ENCODE results near the gene ZBTB20.
"Not testable (repeated sequence)": the region's sequence is repeated elsewhere in the genome, so short reads cannot be mapped to it uniquely, and the experiment has no call there.

ZBTB20 gene

DNA sequence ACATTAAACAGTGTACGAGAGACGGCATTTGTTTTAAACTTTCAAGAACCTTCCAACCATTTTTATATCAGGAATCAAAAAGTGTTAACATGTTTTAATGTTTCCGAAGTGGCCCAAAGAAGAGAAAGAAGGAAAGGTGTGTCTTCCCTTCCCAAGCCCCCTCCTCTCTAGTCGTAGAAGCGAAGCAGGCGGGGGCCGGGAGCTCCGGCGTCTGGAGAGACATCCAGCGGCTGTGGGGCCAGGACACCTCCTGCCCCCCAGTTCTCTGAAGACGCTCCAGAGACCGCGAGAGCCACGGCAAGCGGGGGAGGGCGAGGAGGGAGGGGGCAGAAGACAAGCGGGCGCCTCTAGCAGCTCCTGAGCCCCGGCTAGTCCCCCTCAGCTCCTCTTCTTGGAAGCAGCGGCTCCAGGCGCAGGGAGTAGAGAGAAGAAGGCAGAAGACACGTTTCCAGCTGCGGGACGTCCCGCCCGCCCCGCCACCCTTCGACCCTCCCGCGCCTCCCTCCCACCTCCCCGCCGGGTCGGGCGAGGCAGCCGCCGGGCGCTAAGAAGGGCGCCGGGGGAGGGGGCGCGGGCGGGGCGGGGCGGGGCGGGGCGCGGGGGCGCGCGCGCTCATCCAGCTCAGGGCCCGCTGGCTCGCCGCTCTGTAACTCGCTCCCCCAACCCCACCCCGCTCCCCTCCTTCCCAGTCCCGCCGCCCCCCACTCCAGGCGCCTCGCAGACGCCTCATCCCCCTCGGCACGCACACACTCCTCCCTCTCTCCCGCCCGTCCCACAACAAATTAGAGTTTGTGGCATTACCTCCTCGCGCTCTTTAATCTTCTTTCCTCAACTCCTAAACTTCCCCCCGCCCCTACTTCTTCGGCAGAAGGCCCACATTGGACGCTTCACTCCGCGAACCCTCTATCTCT, at the start of gene ZBTB20:
TSS of gene ZBTB20 (minus strand) at position 871 of the 911 bp plus-strand sequence.
- H3K9ac ChIP-seq (ENCODE audit: low read depth in 1 of 2, low read length in 2 of 2) = peak within 1 kb of the TSS; percentile 91 to 92
- peak within 1 kb of the TSS; percentile 88 to 89 for H3K4me3 ChIP-seq (ENCODE audit: low read length in 2 of 2)
- peaks cover 0 to 3% of the 10 kb centered on the region in 2 donors for H3K4me1 ChIP-seq (ENCODE audit: control insufficient read depth in 2 of 2, insufficient read depth in 2 of 2, low read length in 2 of 2)
- H3K27ac ChIP-seq (ENCODE audit: low read depth in 2 of 2, low read length in 2 of 2) = peak within 1 kb of the TSS; percentile 96
- no peaks in the 10 kb centered on the region for H3K27me3 ChIP-seq (ENCODE audit: control insufficient read depth in 2 of 2, insufficient read depth in 2 of 2, low read length in 2 of 2)
- no peaks in the 10 kb centered on the region for H3K36me3 ChIP-seq (ENCODE audit: control insufficient read depth in 2 of 2, insufficient read depth in 2 of 2, low read length in 2 of 2)
- no peaks in the 10 kb centered on the region for H3K9me3 ChIP-seq (ENCODE audit: control insufficient read depth in 2 of 2, low read length in 2 of 2)

DNA sequence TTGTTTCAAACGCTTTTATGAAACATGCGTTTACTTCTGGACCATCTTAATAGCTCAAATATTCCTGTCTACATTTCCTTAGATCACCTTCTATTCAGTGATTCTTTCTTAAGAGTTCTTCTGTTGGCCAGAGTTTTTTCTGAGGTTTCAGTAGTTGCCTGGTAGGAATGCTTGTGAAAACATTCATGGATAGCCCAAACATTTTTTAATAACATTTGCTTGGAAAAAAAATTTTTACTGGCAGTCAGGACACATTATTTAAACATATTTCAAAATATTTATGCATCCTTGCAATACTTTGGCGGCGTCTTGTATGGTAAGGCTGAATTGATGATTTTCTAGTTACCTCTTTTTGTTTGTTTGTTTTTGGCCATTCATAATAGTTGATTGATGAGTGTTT, 47.4 kb upstream of the ZBTB20 start:
- no peak overlapping the region for H3K9ac ChIP-seq (ENCODE audit: low read depth in 1 of 2, low read length in 2 of 2)
- no peaks in the 10 kb centered on the region for H3K36me3 ChIP-seq (ENCODE audit: control insufficient read depth in 2 of 2, insufficient read depth in 2 of 2, low read length in 2 of 2)
- no peaks in the 10 kb centered on the region for H3K9me3 ChIP-seq (ENCODE audit: control insufficient read depth in 2 of 2, low read length in 2 of 2)
- no peak overlapping the region for H3K4me3 ChIP-seq (ENCODE audit: low read length in 2 of 2)
- no peak overlapping the region for H3K27ac ChIP-seq (ENCODE audit: low read depth in 2 of 2, low read length in 2 of 2)
- no peaks in the 10 kb centered on the region for H3K27me3 ChIP-seq (ENCODE audit: control insufficient read depth in 2 of 2, insufficient read depth in 2 of 2, low read length in 2 of 2)
- no peaks in the 10 kb centered on the region for H3K4me1 ChIP-seq (ENCODE audit: control insufficient read depth in 2 of 2, insufficient read depth in 2 of 2, low read length in 2 of 2)

DNA sequence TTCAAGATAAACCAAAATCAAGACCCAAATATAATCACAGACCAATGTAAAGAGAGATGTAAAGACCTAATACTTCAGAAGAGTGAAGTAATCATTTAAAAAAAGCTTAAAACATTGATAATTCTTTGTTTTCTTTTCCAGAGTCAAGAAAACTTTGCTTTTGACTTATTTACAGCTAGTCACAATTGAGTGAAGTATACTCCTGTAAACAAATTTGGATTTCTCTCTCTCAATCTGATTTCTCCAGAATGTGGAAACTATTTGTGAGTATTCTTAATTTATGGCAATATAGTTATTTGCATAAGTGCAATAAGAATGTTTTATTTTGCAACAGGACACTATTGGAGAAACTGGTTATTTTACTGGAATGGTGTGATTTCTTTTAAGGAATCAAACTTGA, 43.7 kb upstream of the ZBTB20 start:
- Histone ChIP-seq H3K4me3 (ENCODE audit: low read length in 2 of 2) (no peak overlapping the region), H3K36me3 (ENCODE audit: control insufficient read depth in 2 of 2, insufficient read depth in 2 of 2, low read length in 2 of 2) (no peaks in the 10 kb centered on the region), H3K27me3 (ENCODE audit: control insufficient read depth in 2 of 2, insufficient read depth in 2 of 2, low read length in 2 of 2) (no peaks in the 10 kb centered on the region), H3K9ac (ENCODE audit: low read depth in 1 of 2, low read length in 2 of 2) (no peak overlapping the region), H3K27ac (ENCODE audit: low read depth in 2 of 2, low read length in 2 of 2) (no peak overlapping the region), H3K9me3 (ENCODE audit: control insufficient read depth in 2 of 2, low read length in 2 of 2) (no peaks in the 10 kb centered on the region), H3K4me1 (ENCODE audit: control insufficient read depth in 2 of 2, insufficient read depth in 2 of 2, low read length in 2 of 2) (no peaks in the 10 kb centered on the region)

DNA sequence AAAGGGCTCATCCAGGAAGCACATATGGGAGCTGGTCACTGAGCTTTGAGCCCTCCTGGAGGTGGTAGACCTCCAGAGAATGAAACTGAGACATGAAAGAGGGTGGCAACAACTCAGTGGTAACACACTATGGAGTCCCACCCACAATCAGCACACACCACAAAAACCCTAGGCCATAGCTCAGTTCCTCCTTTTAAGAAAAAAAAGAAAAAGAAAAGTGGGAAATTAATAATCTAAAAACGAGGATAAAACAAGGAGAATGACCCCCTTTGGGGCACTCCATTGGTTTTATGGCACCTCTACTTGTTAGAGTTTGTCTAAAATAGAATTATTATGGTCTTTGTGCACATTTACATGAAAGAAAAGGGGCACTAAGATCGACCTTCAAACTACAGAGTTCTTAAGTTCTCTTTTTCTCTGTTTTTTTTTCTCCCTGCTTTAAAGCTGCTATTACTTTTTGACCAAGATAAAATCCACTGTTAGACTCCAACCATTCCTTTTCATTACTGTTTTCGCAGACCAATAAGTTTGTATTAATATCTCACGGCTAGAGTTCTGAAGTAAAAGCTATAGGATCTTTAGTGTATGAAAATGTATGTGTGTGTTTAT, 40.2 kb upstream of the ZBTB20 start:
- no peaks in the 10 kb centered on the region for H3K9me3 ChIP-seq (ENCODE audit: control insufficient read depth in 2 of 2, low read length in 2 of 2)

GRCh38 chr3:115186351-115187148, 39.5 kb upstream of the ZBTB20 start:
- no peak overlapping the region for H3K4me3 ChIP-seq (ENCODE audit: low read length in 2 of 2)
- H3K27ac ChIP-seq (ENCODE audit: low read depth in 2 of 2, low read length in 2 of 2) = no peak overlapping the region
- no peaks in the 10 kb centered on the region for H3K4me1 ChIP-seq (ENCODE audit: control insufficient read depth in 2 of 2, insufficient read depth in 2 of 2, low read length in 2 of 2)
- no peaks in the 10 kb centered on the region for H3K27me3 ChIP-seq (ENCODE audit: control insufficient read depth in 2 of 2, insufficient read depth in 2 of 2, low read length in 2 of 2)
- H3K9ac ChIP-seq (ENCODE audit: low read depth in 1 of 2, low read length in 2 of 2) = no peak overlapping the region
- H3K36me3 ChIP-seq (ENCODE audit: control insufficient read depth in 2 of 2, insufficient read depth in 2 of 2, low read length in 2 of 2) = no peaks in the 10 kb centered on the region
- H3K9me3 ChIP-seq (ENCODE audit: control insufficient read depth in 2 of 2, low read length in 2 of 2) = no peaks in the 10 kb centered on the region

More for the DNA sequence above, 40.2 kb upstream of the ZBTB20 start:
- H3K4me1 ChIP-seq (ENCODE audit: control insufficient read depth in 2 of 2, insufficient read depth in 2 of 2, low read length in 2 of 2) = no peaks in the 10 kb centered on the region
- no peaks in the 10 kb centered on the region for H3K36me3 ChIP-seq (ENCODE audit: control insufficient read depth in 2 of 2, insufficient read depth in 2 of 2, low read length in 2 of 2)
- H3K27ac ChIP-seq (ENCODE audit: low read depth in 2 of 2, low read length in 2 of 2) = no peak overlapping the region
- H3K27me3 ChIP-seq (ENCODE audit: control insufficient read depth in 2 of 2, insufficient read depth in 2 of 2, low read length in 2 of 2) = no peaks in the 10 kb centered on the region
- no peak overlapping the region for H3K9ac ChIP-seq (ENCODE audit: low read depth in 1 of 2, low read length in 2 of 2)
- no peak overlapping the region for H3K4me3 ChIP-seq (ENCODE audit: low read length in 2 of 2)

DNA sequence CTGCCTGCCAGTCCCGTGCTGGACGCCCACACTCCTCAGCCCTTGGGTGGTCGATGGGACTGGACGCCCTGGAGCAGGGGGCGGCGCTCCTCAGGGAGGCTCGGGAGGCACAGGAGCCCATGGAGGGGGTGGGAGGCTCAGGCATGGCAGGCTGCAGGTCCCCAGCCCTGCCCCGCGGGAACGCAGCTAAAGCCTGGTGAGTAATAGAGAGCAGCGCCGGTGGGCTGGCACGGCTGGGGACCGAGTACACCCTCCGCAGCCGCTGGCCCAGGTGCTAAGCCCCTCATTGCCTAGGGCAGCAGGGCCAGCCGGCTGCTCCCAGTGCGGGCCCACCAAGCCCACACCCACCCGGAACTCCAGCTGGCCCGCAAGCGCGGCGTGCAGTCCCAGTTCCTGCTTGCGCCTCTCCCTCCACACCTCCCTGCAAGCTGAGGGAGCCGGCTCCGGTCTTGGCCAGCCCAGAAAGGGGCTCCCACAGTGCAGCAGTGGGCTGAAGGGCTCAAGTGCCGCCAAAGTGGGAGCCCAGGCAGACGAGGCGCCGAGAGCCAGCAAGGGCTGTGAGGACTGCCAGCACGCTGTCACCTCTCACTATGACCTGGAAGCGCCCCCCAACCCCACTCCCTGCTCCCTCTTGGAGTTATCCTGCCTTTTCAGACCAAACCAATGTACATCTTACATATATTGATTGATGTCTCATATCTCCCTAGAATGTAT, 37.9 kb upstream of the ZBTB20 start:
- not testable (repeated sequence) for H3K9ac ChIP-seq (ENCODE audit: low read depth in 1 of 2, low read length in 2 of 2); H3K27ac ChIP-seq (ENCODE audit: low read depth in 2 of 2, low read length in 2 of 2); H3K4me1 ChIP-seq (ENCODE audit: control insufficient read depth in 2 of 2, insufficient read depth in 2 of 2, low read length in 2 of 2); H3K27me3 ChIP-seq (ENCODE audit: control insufficient read depth in 2 of 2, insufficient read depth in 2 of 2, low read length in 2 of 2); H3K4me3 ChIP-seq (ENCODE audit: low read length in 2 of 2); H3K9me3 ChIP-seq (ENCODE audit: control insufficient read depth in 2 of 2, low read length in 2 of 2); H3K36me3 ChIP-seq (ENCODE audit: control insufficient read depth in 2 of 2, insufficient read depth in 2 of 2, low read length in 2 of 2)

DNA sequence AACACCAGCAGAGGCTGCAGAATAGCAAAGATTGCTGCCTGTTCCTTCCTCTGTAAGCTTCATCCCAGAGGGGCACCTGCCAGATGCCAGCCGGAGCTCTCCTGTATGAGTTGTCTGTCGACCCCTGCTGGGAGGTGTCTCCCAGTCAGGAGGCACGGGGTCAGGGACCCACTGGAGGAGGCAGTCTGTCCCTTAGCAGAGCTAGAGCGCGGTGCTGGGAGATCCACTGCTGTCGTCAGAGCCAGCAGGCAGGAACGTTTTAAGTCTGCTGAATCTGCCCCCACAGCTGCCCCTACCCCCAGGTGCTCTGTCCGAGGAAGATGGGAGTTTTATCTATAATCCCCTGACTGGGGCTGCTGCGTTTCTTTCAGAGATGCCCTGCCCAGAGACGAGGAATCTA, 31.8 kb upstream of the ZBTB20 start:
- H3K27ac ChIP-seq (ENCODE audit: low read depth in 2 of 2, low read length in 2 of 2); H3K27me3 ChIP-seq (ENCODE audit: control insufficient read depth in 2 of 2, insufficient read depth in 2 of 2, low read length in 2 of 2): not testable (repeated sequence)

GRCh38 chr3:115169808-115170207, 22.7 kb upstream of the ZBTB20 start:
- H3K27ac ChIP-seq (ENCODE audit: low read depth in 2 of 2, low read length in 2 of 2) = no peak overlapping the region
- H3K27me3 ChIP-seq (ENCODE audit: control insufficient read depth in 2 of 2, insufficient read depth in 2 of 2, low read length in 2 of 2) = no peaks in the 10 kb centered on the region
- no peak overlapping the region for H3K9ac ChIP-seq (ENCODE audit: low read depth in 1 of 2, low read length in 2 of 2)
- H3K4me1 ChIP-seq (ENCODE audit: control insufficient read depth in 2 of 2, insufficient read depth in 2 of 2, low read length in 2 of 2) = no peaks in the 10 kb centered on the region
- H3K4me3 ChIP-seq (ENCODE audit: low read length in 2 of 2) = no peak overlapping the region
- H3K36me3 ChIP-seq (ENCODE audit: control insufficient read depth in 2 of 2, insufficient read depth in 2 of 2, low read length in 2 of 2) = no peaks in the 10 kb centered on the region
- H3K9me3 ChIP-seq (ENCODE audit: control insufficient read depth in 2 of 2, low read length in 2 of 2) = no peaks in the 10 kb centered on the region

More for the DNA sequence above, 31.8 kb upstream of the ZBTB20 start:
- not testable (repeated sequence) for H3K9me3 ChIP-seq (ENCODE audit: control insufficient read depth in 2 of 2, low read length in 2 of 2); H3K4me1 ChIP-seq (ENCODE audit: control insufficient read depth in 2 of 2, insufficient read depth in 2 of 2, low read length in 2 of 2); H3K9ac ChIP-seq (ENCODE audit: low read depth in 1 of 2, low read length in 2 of 2); H3K36me3 ChIP-seq (ENCODE audit: control insufficient read depth in 2 of 2, insufficient read depth in 2 of 2, low read length in 2 of 2); H3K4me3 ChIP-seq (ENCODE audit: low read length in 2 of 2)

GRCh38 chr3:115165701-115166100, 18.6 kb upstream of the ZBTB20 start:
- H3K27me3 ChIP-seq (ENCODE audit: control insufficient read depth in 2 of 2, insufficient read depth in 2 of 2, low read length in 2 of 2) = no peaks in the 10 kb centered on the region
- H3K9me3 ChIP-seq (ENCODE audit: control insufficient read depth in 2 of 2, low read length in 2 of 2) = no peaks in the 10 kb centered on the region
- no peak overlapping the region for H3K27ac ChIP-seq (ENCODE audit: low read depth in 2 of 2, low read length in 2 of 2)
- no peaks in the 10 kb centered on the region for H3K36me3 ChIP-seq (ENCODE audit: control insufficient read depth in 2 of 2, insufficient read depth in 2 of 2, low read length in 2 of 2)
- no peaks in the 10 kb centered on the region for H3K4me1 ChIP-seq (ENCODE audit: control insufficient read depth in 2 of 2, insufficient read depth in 2 of 2, low read length in 2 of 2)
- no peak overlapping the region for H3K4me3 ChIP-seq (ENCODE audit: low read length in 2 of 2)
- H3K9ac ChIP-seq (ENCODE audit: low read depth in 1 of 2, low read length in 2 of 2) = no peak overlapping the region

All from mucosa of rectum (tissue), 2 donors.